ENCODE measurements around the gene PDE6B. TPM values are rescaled to one million over a fixed set of nuclear protein-coding genes. Genes with fewer than 3 reads are reported as not detected.
A peak's percentile ranks its signal among the peaks of the same experiment; 100 is the strongest.
"Not testable (repeated sequence)": the region's sequence is repeated elsewhere in the genome, so short reads cannot be mapped to it uniquely, and the experiment has no call there.

PDE6B gene
- total RNA-seq, 1 experiment from 2014 or later: not detected

DNA sequence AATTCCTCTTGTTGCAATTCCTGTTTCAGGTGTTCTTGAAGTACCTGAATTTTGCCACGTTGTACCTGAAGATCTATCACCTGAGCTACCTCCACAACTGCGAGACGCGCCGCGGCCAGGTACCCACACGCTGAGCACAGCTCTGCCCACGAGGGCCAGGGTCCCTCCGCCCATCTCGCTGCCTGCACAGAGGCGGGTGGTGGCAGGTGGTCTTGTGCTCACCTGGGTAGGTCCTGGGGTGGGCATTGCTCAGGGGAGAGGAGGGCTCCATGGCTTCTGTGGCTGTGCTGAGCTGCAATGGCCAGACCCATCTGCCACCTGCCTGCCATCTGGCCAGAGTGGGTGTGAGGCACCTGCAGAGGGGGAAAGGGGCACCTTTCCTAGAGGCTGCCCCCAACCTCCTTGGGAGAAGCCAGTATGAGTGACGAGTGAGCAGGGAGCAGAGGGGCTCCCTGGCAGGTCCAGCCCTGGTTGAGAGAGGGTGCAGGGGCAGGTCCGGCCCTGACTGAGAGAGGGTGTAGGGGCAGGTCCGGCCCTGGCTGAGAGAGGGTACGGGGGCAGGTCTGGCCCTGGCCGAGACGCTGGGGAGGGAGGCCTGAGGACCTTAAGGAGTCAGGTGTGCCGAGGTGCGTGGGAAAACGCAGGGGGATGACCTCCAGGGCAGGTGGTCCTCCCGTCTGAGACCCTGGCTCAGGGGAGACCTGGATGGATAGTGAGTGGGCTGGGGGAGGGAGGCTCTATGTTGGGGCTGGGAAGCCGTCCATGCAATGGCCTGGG lies 10.7 kb downstream of the PDE6B start:
- Mint-ChIP-seq H3K36me3 (ENCODE audit: insufficient read depth, unreplicated experiment) (no peaks in the 10 kb centered on the region), H3K27ac (ENCODE audit: unreplicated experiment) (no peak overlapping the region), H3K4me3 (ENCODE audit: unreplicated experiment) (no peak overlapping the region), H3K27me3 (ENCODE audit: insufficient read depth, unreplicated experiment) (no peaks in the 10 kb centered on the region), H3K9me3 (ENCODE audit: unreplicated experiment) (peaks cover 8% of the 10 kb centered on the region), H3K4me1 (ENCODE audit: low read depth, unreplicated experiment) (no peaks in the 10 kb centered on the region)
- intact Hi-C loops (cut with micrococcal nuclease; ENCODE audit: unreplicated experiment): no loop called here
- H3K4me1 ChIP-seq: no peaks in the 10 kb centered on the region
- no peaks in the 10 kb centered on the region for H3K36me3 ChIP-seq (ENCODE audit: control insufficient read depth, insufficient read depth, low read length)
- DNase-seq: peak in 1 of 2 experiments; percentile 13
- H3K27me3 ChIP-seq (replicated peaks; ENCODE audit: control insufficient read depth, insufficient read depth, low read length): no peaks in the 10 kb centered on the region
- BruUV-seq (replicated peaks): no TSS peak
- no peak overlapping the region for H3K4me3 ChIP-seq (ENCODE audit: low read depth, low read length)
- ChIA-PET CTCF (no interaction called here), POLR2A (no interaction called here)
- no peaks in the 10 kb centered on the region; the same call in 1 of the 2 replicates for H3K9me3 ChIP-seq
- no peak for TF ChIP-seq CTCF (IDR thresholded peaks at IDR 0.05; ENCODE audit: insufficient read depth in 1 of 2, low read depth in 1 of 2, low read length in 1 of 2, severe bottlenecking in 1 of 2, unreplicated experiment in 1 of 2)

- H3K9me3 ChIP-seq: no peaks in the 10 kb centered on the region; the same call in none of the 2 replicates
- H3K4me3 ChIP-seq (ENCODE audit: low read depth, low read length): no peak overlapping the region
- peaks cover 1% of the 10 kb centered on the region for H3K9me3 Mint-ChIP-seq (ENCODE audit: unreplicated experiment)
- H3K27me3 ChIP-seq (replicated peaks; ENCODE audit: control insufficient read depth, insufficient read depth, low read length): no peaks in the 10 kb centered on the region
- no peak overlapping the region for H3K4me3 Mint-ChIP-seq (ENCODE audit: unreplicated experiment)
- no peak overlapping the region for H3K27ac Mint-ChIP-seq (ENCODE audit: unreplicated experiment)
- no peaks in the 10 kb centered on the region for H3K4me1 ChIP-seq
- H3K36me3 ChIP-seq (ENCODE audit: control insufficient read depth, insufficient read depth, low read length): no peaks in the 10 kb centered on the region
- peak in 1 of 2 experiments; percentile 22 for DNase-seq
- intact Hi-C loops (cut with micrococcal nuclease; ENCODE audit: unreplicated experiment): no loop called here
- TF ChIP-seq CTCF (IDR thresholded peaks at IDR 0.05; ENCODE audit: insufficient read depth in 1 of 2, low read depth in 1 of 2, low read length in 1 of 2, severe bottlenecking in 1 of 2, unreplicated experiment in 1 of 2): no peak
- no peaks in the 10 kb centered on the region for H3K27me3 Mint-ChIP-seq (ENCODE audit: insufficient read depth, unreplicated experiment)
- H3K4me1 Mint-ChIP-seq (ENCODE audit: low read depth, unreplicated experiment): no peaks in the 10 kb centered on the region
- CTCF ChIA-PET: no interaction called here
- POLR2A ChIA-PET: no interaction called here
- BruUV-seq (replicated peaks): no TSS peak
- no peaks in the 10 kb centered on the region for H3K36me3 Mint-ChIP-seq (ENCODE audit: insufficient read depth, unreplicated experiment)
Observed at GRCh38 chr4:636628-637159, 11.3 kb downstream of the PDE6B start.

DNA sequence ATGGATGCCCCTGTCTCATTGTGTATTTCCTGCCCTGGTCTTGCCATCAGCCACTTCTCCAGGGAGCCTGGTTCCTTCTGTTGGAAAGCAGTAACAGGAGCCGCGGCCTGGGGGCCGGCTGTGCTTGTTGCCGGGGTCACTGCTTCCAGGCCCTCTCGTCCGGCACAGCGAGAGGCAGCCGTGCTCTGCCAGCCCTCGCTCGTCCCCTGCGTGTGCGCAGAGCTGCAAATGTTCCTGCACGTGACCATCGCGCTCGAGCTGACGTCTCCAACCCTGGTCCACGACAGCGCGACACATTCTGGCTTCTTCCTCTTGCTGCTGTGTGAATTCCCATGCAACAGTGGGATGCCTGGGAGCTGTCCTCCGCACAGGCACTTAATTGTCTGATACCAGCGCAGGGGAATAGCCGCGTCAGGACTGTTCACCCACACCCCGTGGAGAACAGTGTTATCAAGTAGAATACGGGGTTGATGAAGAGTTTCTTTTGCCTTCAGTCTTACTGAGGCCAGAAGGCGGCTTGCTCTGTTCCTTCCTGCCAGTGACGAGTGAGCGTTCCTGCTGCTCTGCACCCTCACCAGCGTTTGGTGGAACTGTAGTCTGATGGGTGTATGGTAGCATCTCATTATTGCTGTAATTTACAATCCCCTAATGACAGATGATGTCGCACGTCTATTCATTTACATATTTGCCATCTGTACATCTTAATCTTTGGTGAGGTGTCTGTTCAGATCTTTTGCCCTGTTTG lies 12.3 kb downstream of the PDE6B start:
- no peaks in the 10 kb centered on the region for H3K9me3 Mint-ChIP-seq (ENCODE audit: unreplicated experiment)
- Histone ChIP-seq H3K4me3 (ENCODE audit: low read depth, low read length) (no peak overlapping the region), H3K9me3 (peaks cover 4% of the 10 kb centered on the region), H3K36me3 (ENCODE audit: control insufficient read depth, insufficient read depth, low read length) (no peaks in the 10 kb centered on the region), H3K27me3 (replicated peaks; ENCODE audit: control insufficient read depth, insufficient read depth, low read length) (no peaks in the 10 kb centered on the region), H3K4me1 (no peaks in the 10 kb centered on the region)
- peak in 1 of 2 experiments; percentile 20 for DNase-seq
- no peak for TF ChIP-seq CTCF (IDR thresholded peaks at IDR 0.05; ENCODE audit: insufficient read depth in 1 of 2, low read depth in 1 of 2, low read length in 1 of 2, severe bottlenecking in 1 of 2, unreplicated experiment in 1 of 2)
- no peak overlapping the region for H3K27ac Mint-ChIP-seq (ENCODE audit: unreplicated experiment)
- ChIA-PET POLR2A (no interaction called here), CTCF (no interaction called here)
- no peaks in the 10 kb centered on the region for H3K4me1 Mint-ChIP-seq (ENCODE audit: low read depth, unreplicated experiment)
- no TSS peak for BruUV-seq (replicated peaks)
- H3K4me3 Mint-ChIP-seq (ENCODE audit: unreplicated experiment): no peak overlapping the region
- H3K27me3 Mint-ChIP-seq (ENCODE audit: insufficient read depth, unreplicated experiment): no peaks in the 10 kb centered on the region
- intact Hi-C loops (cut with micrococcal nuclease; ENCODE audit: unreplicated experiment): no loop called here
- H3K36me3 Mint-ChIP-seq (ENCODE audit: insufficient read depth, unreplicated experiment): no peaks in the 10 kb centered on the region

DNA sequence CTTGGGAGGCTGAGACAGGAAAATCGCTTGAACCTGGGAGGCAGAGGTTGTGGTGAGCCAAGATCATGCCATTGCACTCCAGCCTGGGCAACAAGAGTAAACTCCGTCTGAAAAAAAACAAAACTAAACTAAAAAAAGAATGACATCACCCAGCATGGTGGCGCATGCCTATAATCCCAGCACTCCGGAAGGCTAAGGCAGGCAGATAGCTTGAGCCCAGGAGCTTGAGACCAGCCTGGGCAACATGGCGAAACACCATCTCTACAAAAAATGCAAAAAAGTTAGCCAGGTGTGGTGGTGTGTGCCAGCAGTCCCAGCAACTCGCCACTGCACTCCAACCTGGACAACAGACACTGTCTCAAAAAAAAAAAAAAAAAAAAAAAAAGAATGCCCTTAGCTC lies 17.0 kb downstream of the PDE6B start:
- peaks cover 10% of the 10 kb centered on the region for H3K9me3 Mint-ChIP-seq (ENCODE audit: unreplicated experiment)
- BruUV-seq (replicated peaks); H3K36me3 ChIP-seq (ENCODE audit: control insufficient read depth, insufficient read depth, low read length); H3K27ac Mint-ChIP-seq (ENCODE audit: unreplicated experiment); H3K27me3 Mint-ChIP-seq (ENCODE audit: insufficient read depth, unreplicated experiment); H3K36me3 Mint-ChIP-seq (ENCODE audit: insufficient read depth, unreplicated experiment); H3K4me1 Mint-ChIP-seq (ENCODE audit: low read depth, unreplicated experiment); H3K4me3 Mint-ChIP-seq (ENCODE audit: unreplicated experiment); H3K4me1 ChIP-seq; H3K27me3 ChIP-seq (replicated peaks; ENCODE audit: control insufficient read depth, insufficient read depth, low read length); CTCF ChIA-PET; H3K4me3 ChIP-seq (ENCODE audit: low read depth, low read length); H3K9me3 ChIP-seq; DNase-seq; intact Hi-C loops (cut with micrococcal nuclease; ENCODE audit: unreplicated experiment): not testable (repeated sequence)
- POLR2A ChIA-PET: interaction anchor here (0.6 kb wide), 1 partner anchor 45 kb away, joined by 4 read pairs; no protein-coding TSS in a partner anchor
